Activated naive CD4-positive, alpha-beta T cell treated with anti-CD3 and anti-CD28 coated beads, Interleukin-2, amount 50 U/mL, for 72 hours (primary cell): ENCODE data around the gene RBM18. TPM values are rescaled to one million over a fixed set of nuclear protein-coding genes. Genes with fewer than 3 reads are reported as not detected.

Experiments used
- ATAC-seq, 2 donors: fragments of 150-1000 bp; cut with Tn5 transposase; 2 replicates each; pipeline ENCODE4 v1.10.0; 2021; ENCODE audit warnings: mild to moderate bottlenecking in 2 of 2, moderate library complexity in 2 of 2
- DNase-seq, 2 donors: peaks; one replicate each; pipeline ENCODE4 v3.0.0; 2021 to 2022; ENCODE audit warnings: low spot score in 2 of 2
- H3K27ac Mint-ChIP-seq, 2 donors: one replicate each; pipeline ENCODE4 v1.8.0; 2022; ENCODE audit warnings: mild to moderate bottlenecking in 2 of 2, mixed read lengths in 2 of 2
- H3K36me3 Mint-ChIP-seq, 2 donors: one replicate each; pipeline ENCODE4 v1.8.0; 2022; ENCODE audit warnings: mixed read lengths in 2 of 2
- H3K9me3 Mint-ChIP-seq, 2 donors: one replicate each; pipeline ENCODE4 v1.8.0; 2022; ENCODE audit warnings: mixed read lengths in 2 of 2
- total RNA-seq, 2 donors: library from RNA; stranded (reverse); gene quantifications; one replicate each; pipeline ENCODE4 v1.2.3, GENCODE V29; 2022

The RBM18 gene
- total RNA-seq, 2 donors from 2014 or later = 22.7 to 39.8 TPM

DNA sequence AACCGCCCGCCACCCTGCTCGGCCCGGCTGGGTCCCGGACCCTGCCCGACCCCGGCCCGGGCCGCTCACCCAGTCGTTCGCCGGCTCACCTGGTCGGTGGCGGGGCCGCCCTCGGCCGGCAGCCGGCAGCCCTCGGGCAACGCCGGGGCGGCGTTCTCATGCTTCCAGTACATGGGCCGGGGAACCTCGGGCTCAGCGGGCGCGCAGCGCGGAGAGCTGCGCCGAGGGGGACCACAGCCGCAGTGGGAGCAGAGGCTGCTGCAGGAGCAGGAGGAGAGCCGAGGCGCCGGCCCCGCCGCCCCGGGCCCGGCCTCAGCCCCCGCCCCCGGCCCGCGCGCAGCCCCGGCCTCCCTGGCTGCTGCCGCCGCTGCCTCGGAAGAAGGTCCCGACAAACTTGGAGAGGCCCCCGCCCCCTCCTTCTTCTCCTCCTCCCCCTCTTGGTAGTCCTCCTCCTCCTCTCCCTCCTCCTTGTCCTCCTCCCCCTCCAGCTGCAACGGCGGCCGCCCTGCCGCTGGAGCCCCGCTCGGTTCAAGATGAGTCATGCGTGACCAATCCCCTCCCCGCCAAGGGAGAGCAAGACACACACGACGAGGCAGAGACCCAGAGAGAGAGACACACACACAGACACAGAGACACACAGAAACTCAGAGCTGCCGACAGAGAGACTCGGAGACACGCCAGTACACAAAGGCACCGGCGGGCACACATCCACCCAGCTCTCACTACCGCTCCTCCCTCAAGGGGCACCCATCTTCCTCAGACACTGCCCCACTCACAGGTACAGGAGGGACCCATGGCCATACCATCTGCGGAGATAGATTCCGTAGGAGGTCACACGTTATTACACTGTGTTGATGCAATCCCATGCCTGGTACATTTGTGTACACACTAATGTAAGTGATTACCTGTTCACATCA, 35.8 kb downstream of the RBM18 start, which contains the start of gene LHX6:
TSS of gene LHX6 (minus strand) at position 390 of the 917 bp plus-strand sequence. CDS start at position 173, 217 bp downstream.
- H3K9me3 Mint-ChIP-seq = no peaks in the 10 kb centered on the region
- H3K36me3 Mint-ChIP-seq = no peaks in the 10 kb centered on the region
- H3K27ac Mint-ChIP-seq = no peak within 1 kb of the TSS
- ATAC-seq (peak in 1 of 2 donors; percentile 45), DNase-seq (peak in 1 of 2 donors; percentile 46)

GRCh38 chr9:122228191-122228567, 36.5 kb downstream of the RBM18 start:
- ATAC-seq (peak in 1 of 2 donors; percentile 27), DNase-seq (peak in 1 of 2 donors; percentile 31)
- Mint-ChIP-seq H3K36me3 (no peaks in the 10 kb centered on the region), H3K9me3 (no peaks in the 10 kb centered on the region), H3K27ac (no peak overlapping the region)

GRCh38 chr9:122227575-122227900, 37.1 kb downstream of the RBM18 start:
- DNase-seq (no peak), ATAC-seq (no peak)
- Mint-ChIP-seq H3K9me3 (no peaks in the 10 kb centered on the region), H3K27ac (no peak overlapping the region), H3K36me3 (no peaks in the 10 kb centered on the region)

- Mint-ChIP-seq H3K27ac (no peak overlapping the region), H3K36me3 (no peaks in the 10 kb centered on the region), H3K9me3 (no peaks in the 10 kb centered on the region)
- ATAC-seq (no peak), DNase-seq (peak in 1 of 2 donors; percentile 47)
Measured at GRCh38 chr9:122226758-122227574, 37.7 kb downstream of the RBM18 start.

- Mint-ChIP-seq H3K9me3 (no peaks in the 10 kb centered on the region), H3K36me3 (no peaks in the 10 kb centered on the region), H3K27ac (no peak overlapping the region)
- ATAC-seq (no peak), DNase-seq (peak in 1 of 2 donors; percentile 14)
Measured at GRCh38 chr9:122226142-122226757, 38.4 kb downstream of the RBM18 start.

DNA sequence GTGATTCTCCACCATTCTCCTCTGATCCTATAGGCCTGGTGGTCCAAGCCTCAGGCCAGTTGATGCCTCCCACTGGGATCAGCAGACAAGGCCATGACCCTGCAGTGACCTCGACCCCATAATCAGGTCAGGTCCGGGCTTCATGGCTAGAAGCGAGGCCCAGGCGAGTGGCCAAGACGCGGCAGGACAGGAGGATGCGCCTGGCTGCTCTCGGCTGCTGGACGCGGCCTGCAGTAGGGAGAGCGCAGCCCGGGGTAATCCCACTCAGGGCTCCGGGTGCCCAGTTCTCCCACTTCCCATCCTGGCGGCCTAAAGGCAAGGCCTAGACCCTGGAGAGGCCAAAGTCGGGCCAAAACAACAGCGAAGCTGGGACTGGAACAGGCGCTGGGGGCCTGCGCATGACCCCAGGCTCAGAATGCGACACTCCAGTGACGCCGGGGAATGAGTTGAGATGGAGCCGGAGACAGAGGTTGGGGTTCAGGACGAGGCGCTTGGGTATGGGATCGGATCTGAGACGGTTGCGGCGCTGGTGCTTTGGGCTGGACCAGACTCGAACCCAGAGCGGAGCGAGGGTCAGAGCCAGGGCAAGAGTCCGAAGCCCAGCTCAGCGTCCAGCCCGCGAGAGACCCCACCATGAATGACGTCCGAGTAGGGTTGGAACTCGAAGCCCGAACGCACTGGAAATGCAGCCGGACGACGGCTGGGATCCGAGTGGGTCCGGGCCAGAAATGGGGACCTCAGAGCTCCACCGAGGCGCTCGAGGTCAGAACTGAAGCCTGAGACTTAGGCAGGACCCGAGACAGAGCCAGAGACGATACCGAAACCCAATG, 39.1 kb downstream of the RBM18 start:
- DNase-seq (peak in 1 of 2 donors; percentile 39), ATAC-seq (no peak)
- no peaks in the 10 kb centered on the region for H3K36me3 Mint-ChIP-seq
- no peaks in the 10 kb centered on the region for H3K9me3 Mint-ChIP-seq
- H3K27ac Mint-ChIP-seq = no peak overlapping the region

DNA sequence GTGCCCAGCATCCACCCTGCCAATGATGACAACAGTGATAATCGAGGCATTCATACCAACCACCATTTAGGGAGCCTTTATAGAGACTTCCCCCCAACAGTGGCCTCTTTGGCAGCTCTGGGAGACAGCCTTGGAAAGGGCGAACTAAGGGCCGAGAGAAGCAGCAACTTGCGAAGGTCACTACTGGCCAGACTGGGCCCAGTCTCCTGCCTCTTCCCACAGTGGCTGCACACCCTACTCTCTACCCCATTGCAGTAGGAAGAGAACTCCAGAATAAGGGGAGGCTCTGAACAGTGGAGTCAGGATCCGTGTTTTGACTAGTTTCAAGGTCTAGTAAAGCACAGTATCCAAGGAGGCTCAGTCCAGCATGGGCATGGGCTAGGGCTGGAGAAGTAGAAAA, 41.2 kb downstream of the RBM18 start:
- Mint-ChIP-seq H3K36me3 (no peaks in the 10 kb centered on the region), H3K9me3 (no peaks in the 10 kb centered on the region), H3K27ac (no peak overlapping the region)
- ATAC-seq (no peak), DNase-seq (peak in 1 of 2 donors; percentile 20)

- no peaks in the 10 kb centered on the region for H3K36me3 Mint-ChIP-seq
- peak in 1 of 2 donors; percentile 49 for DNase-seq
- ATAC-seq = no peak
- no peak overlapping the region for H3K27ac Mint-ChIP-seq
- H3K9me3 Mint-ChIP-seq = no peaks in the 10 kb centered on the region
Measured at GRCh38 chr9:122222791-122223190, 41.8 kb downstream of the RBM18 start.

DNA sequence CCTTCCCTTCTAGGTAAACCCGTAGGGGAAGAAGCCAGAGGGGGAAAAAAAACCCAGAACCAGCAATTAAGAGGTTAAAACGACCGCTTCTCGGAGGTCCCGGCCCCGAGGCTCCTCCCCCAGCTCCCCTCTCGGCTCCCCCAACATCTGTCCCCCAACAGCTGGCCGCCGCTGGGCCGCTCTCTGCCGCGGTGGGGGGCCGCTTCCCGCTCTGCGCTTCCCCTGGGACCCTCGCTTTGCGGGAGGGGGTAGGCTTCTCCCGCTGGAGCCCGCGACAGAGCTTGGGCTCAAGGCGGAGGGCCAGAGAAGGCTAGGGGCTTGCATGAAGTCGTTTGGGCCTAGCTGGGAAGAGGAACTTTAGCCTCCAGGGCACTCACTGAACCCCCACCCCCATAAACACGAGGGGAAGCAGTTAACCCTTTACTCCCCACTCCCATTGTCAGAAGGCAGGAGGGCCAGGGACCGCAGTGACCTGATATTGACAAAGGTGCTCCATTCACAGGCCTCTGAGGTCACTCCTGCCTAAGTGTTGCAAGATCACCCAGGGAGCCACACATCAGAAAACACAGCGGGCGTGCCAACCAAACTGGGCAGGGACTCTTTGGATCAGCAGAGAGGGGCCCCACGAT, 43.3 kb downstream of the RBM18 start:
- ATAC-seq (no peak), DNase-seq (peak in 1 of 2 donors; percentile 45)
- no peaks in the 10 kb centered on the region for H3K9me3 Mint-ChIP-seq
- no peak overlapping the region for H3K27ac Mint-ChIP-seq
- no peaks in the 10 kb centered on the region for H3K36me3 Mint-ChIP-seq

- Mint-ChIP-seq H3K27ac (no peak overlapping the region), H3K36me3 (no peaks in the 10 kb centered on the region), H3K9me3 (no peaks in the 10 kb centered on the region)
- DNase-seq = peak in 1 of 2 donors; percentile 21
- ATAC-seq = no peak
Measured at GRCh38 chr9:122220673-122221182, 43.9 kb downstream of the RBM18 start.

- H3K27ac Mint-ChIP-seq = no peak overlapping the region
- ATAC-seq (no peak), DNase-seq (peak in 1 of 2 donors; percentile 50)
- H3K9me3 Mint-ChIP-seq = no peaks in the 10 kb centered on the region
- no peaks in the 10 kb centered on the region for H3K36me3 Mint-ChIP-seq
Measured at GRCh38 chr9:122219856-122220672, 44.6 kb downstream of the RBM18 start.

- H3K27ac Mint-ChIP-seq = no peak overlapping the region
- no peaks in the 10 kb centered on the region for H3K36me3 Mint-ChIP-seq
- DNase-seq (peak in 1 of 2 donors; percentile 50), ATAC-seq (peak in 1 of 2 donors; percentile 47)
- no peaks in the 10 kb centered on the region for H3K9me3 Mint-ChIP-seq
Measured at GRCh38 chr9:122218935-122219855, 45.4 kb downstream of the RBM18 start.

DNA sequence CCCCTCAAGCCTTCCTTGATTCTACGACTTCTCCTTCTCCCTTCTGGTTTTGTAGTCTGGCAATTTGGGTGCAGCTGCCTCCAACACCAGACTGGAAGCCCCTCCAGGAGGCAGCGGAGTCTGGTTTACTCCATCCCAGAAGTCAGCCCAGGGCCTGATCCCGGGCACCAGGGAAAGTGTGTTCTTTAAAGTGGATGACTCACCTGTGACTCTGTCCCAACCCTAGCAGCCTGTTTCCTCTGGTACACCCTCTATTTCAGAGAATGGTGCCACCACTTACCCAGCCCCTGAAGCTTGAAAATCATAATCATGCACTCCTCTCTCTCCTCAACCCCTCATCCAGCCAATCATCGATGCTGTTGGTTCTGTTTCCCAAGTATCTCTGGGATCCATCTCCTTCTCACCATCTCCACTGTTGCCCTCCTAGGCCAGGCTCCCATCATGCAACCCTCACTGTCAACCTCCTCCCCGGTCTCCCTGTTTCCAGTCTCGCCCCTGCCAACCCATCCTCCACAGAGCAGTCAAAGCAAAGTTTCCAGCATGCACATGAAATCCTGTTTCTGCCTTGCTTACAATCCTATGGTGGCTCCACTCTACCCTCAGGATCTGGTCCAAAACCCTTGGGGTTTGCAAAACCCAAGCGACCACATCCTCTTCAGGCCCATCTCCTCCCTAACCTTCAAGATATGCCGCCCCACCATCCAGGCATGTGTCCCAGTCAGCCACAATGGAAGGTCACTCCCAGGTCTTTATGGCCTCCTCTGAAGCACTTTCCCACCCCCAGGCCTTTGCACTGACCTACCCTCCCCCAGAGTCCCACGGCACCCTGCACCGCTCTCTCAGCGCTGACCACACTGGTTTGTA, 46.3 kb downstream of the RBM18 start:
- H3K36me3 Mint-ChIP-seq = no peaks in the 10 kb centered on the region
- H3K9me3 Mint-ChIP-seq = no peaks in the 10 kb centered on the region
- DNase-seq (peak in 1 of 2 donors; percentile 25), ATAC-seq (no peak)
- no peak overlapping the region for H3K27ac Mint-ChIP-seq
